CD14-positive monocyte (primary cell): ENCODE measurements around the gene DDX50. TPM values are rescaled to one million over a fixed set of nuclear protein-coding genes. Genes with fewer than 3 reads are reported as not detected.

Source experiments
- DNase-seq, 3 donors: peaks; one replicate each; pipeline ENCODE4 v3.0.0-alpha.2; 2011 to 2022
- H2AFZ ChIP-seq: 2 replicates; pipeline ENCODE4 v1.6.0; 2012; ENCODE audit warnings: mild to moderate bottlenecking, low read depth, low read length, inconsistent platforms; ENCODE audit not compliant: insufficient read depth, poor library complexity, severe bottlenecking
- H3K27ac ChIP-seq, 2 donors: 1 replicate in 1 of 2; 2 replicates in 1 of 2; pipeline ENCODE4 v1.5.1; 2012 to 2013; ENCODE audit warnings: low read length in 2 of 2, control low read depth in 1 of 2, inconsistent platforms in 1 of 2, low read depth in 1 of 2, mild to moderate bottlenecking in 1 of 2
- H3K27me3 ChIP-seq, 2 donors: one replicate each; pipeline versions ENCODE4 v1.6.0 to v1.6.1; 2011 to 2013; ENCODE audit warnings: low read length in 2 of 2; ENCODE audit not compliant: control insufficient read depth in 2 of 2, insufficient read depth in 2 of 2
- H3K36me3 ChIP-seq, 2 donors: replicated peaks in 1 of 2; 1 replicate in 1 of 2; 2 replicates in 1 of 2; pipeline versions ENCODE4 v1.5.1 to v1.6.1; 2012 to 2013; ENCODE audit warnings: low read length in 2 of 2, control low read depth in 1 of 2, inconsistent platforms in 1 of 2, mild to moderate bottlenecking in 1 of 2; ENCODE audit not compliant: insufficient read depth in 2 of 2, control insufficient read depth in 1 of 2
- H3K4me1 ChIP-seq, 2 donors: 1 replicate in 1 of 2; 2 replicates in 1 of 2; pipeline versions ENCODE4 v1.5.1 to v1.6.1; 2012 to 2013; ENCODE audit warnings: low read length in 2 of 2, control low read depth in 1 of 2, inconsistent platforms in 1 of 2, mild to moderate bottlenecking in 1 of 2, moderate library complexity in 1 of 2; ENCODE audit not compliant: insufficient read depth in 2 of 2, control insufficient read depth in 1 of 2
- H3K4me2 ChIP-seq: replicated peaks from 2 replicates; pipeline ENCODE3; 2012; ENCODE audit warnings: low read length, moderate library complexity, mild to moderate bottlenecking; ENCODE audit not compliant: poor library complexity, severe bottlenecking; ENCODE audit errors: extremely low read depth
- H3K4me3 ChIP-seq, 3 experiments: fragments of 200-600 bp in 1 of 3; sonication (generic) in 1 of 3; replicated peaks in 1 of 3; 1 replicate in 2 of 3; 2 replicates in 1 of 3; pipeline ENCODE4 v1.5.1; 2011 to 2013; ENCODE audit warnings: low read length in 3 of 3, mild to moderate bottlenecking in 3 of 3, control low read depth in 2 of 3, low read depth in 2 of 3, inconsistent platforms in 1 of 3, moderate library complexity in 1 of 3
- H3K79me2 ChIP-seq: 2 replicates; pipeline ENCODE4 v1.6.0; 2012; ENCODE audit warnings: mild to moderate bottlenecking, control low read depth, inconsistent platforms, low read length, moderate library complexity; ENCODE audit not compliant: insufficient read depth
- H3K9ac ChIP-seq: 2 replicates; pipeline ENCODE4 v1.6.0; 2017; ENCODE audit warnings: low read length, mild to moderate bottlenecking; ENCODE audit not compliant: insufficient read depth, poor library complexity, severe bottlenecking
- H3K9me3 ChIP-seq, 2 donors: replicated peaks in 1 of 2; 1 replicate in 1 of 2; 2 replicates in 1 of 2; pipeline versions ENCODE4 v1.5.1 to v1.6.1; 2012 to 2013; ENCODE audit warnings: low read length in 2 of 2, control low read depth in 1 of 2; ENCODE audit not compliant: control insufficient read depth in 1 of 2, insufficient read depth in 1 of 2
- H4K20me1 ChIP-seq: 2 replicates; pipeline ENCODE4 v1.6.0; 2012; ENCODE audit warnings: mild to moderate bottlenecking, low read length, control low read depth, moderate library complexity; ENCODE audit not compliant: insufficient read depth
- H3K27ac Mint-ChIP-seq, 7 donors: one replicate each; pipeline ENCODE4 v1.8.0; 2020; ENCODE audit warnings: mild to moderate bottlenecking in 7 of 7, mixed read lengths in 7 of 7, moderate library complexity in 6 of 7, inconsistent platforms in 2 of 7
- H3K27me3 Mint-ChIP-seq, 3 donors: one replicate each; pipeline ENCODE4 v1.8.0; 2021 to 2022; ENCODE audit warnings: low read depth in 3 of 3, mild to moderate bottlenecking in 3 of 3, mixed read lengths in 3 of 3, moderate library complexity in 3 of 3, inconsistent platforms in 1 of 3
- H3K36me3 Mint-ChIP-seq, 2 donors: one replicate each; pipeline ENCODE4 v1.8.0; 2020; ENCODE audit warnings: mixed read lengths in 2 of 2, inconsistent platforms in 1 of 2, mild to moderate bottlenecking in 1 of 2
- H3K4me1 Mint-ChIP-seq: one replicate; pipeline ENCODE4 v1.8.0; 2020; ENCODE audit warnings: mild to moderate bottlenecking, mixed read lengths
- H3K4me3 Mint-ChIP-seq, 2 donors: one replicate each; pipeline ENCODE4 v1.8.0; 2020; ENCODE audit warnings: mild to moderate bottlenecking in 2 of 2, mixed read lengths in 2 of 2, moderate library complexity in 1 of 2
- H3K9me3 Mint-ChIP-seq, 7 donors: one replicate each; pipeline ENCODE4 v1.8.0; 2020 to 2022; ENCODE audit warnings: mixed read lengths in 7 of 7, mild to moderate bottlenecking in 6 of 7, moderate library complexity in 6 of 7, inconsistent platforms in 2 of 7
- whole genome bisulfite sequencing: methylation state at CpG from one replicate; pipeline ENCODE4 v1.1.5; 2013; ENCODE audit warnings: missing lambda C conversion rate; ENCODE audit not compliant: insufficient coverage; 5-methylcytosine and 5-hydroxymethylcytosine counted together
- intact Hi-C, 2 donors: fragments of 100-400 bp; cut with micrococcal nuclease; formaldehyde crosslinking; loops; one replicate each; pipeline versions ENCODE4 v1.15.0 to v1.15.1; 2023
- polyA plus RNA-seq, 3 donors: library from polyadenylated mRNA; depleted of rRNA in 1 of 3; unstranded in 2 of 3; stranded (reverse) in 1 of 3; fragments of 300-500 nt in 2 of 3; fragments of >200 nt in 1 of 3; fragmentation: Illumina TruSeq in 2 of 3; gene quantifications; 1 replicate in 2 of 3; 2 replicates in 1 of 3; pipeline ENCODE4 v1.2.3, GENCODE V29; 2012 to 2021
- TF ChIP-seq, protein P1 (sequence below): fragments of 200-600 bp; IDR thresholded peaks from one replicate; pipeline ENCODE4 v1.8.0; 2022; ENCODE audit warnings: antibody characterized with exemption, mild to moderate bottlenecking

The DDX50 gene
- polyA plus RNA-seq, 3 donors = 14.2 to 17.1 (median 17.0) TPM

DNA sequence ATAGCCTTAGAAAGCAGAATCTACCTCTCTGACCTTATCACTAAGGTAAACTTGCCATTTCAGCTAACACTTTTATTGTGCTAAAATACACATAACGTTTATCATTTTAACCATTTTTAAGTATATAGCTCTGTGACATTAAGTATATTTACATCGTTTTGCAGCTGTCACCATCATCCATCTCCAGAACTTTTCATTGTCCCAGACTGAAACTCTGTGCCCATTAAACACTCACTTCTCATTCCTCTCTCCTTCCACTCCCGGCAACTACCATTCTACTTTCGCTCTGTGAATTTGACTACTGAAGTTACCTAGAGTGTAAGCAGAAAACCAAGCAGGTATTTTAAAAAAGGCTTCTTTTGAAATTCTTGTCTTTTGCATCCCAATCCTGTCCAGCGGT, 1.3 kb downstream of the DDX50 start:
- Histone ChIP-seq H3K4me2 (peak overlapping the region; percentile 68), H3K4me3 (no peak overlapping the region), H2AFZ (no peak overlapping the region), H3K36me3 (peaks cover 11 to 14% of the 10 kb centered on the region in 2 donors), H3K9me3 (no peaks in the 10 kb centered on the region), H3K27me3 (no peaks in the 10 kb centered on the region), H3K27ac (no peak overlapping the region), H4K20me1 (no peaks in the 10 kb centered on the region), H3K79me2 (peaks cover 53% of the 10 kb centered on the region), H3K4me1 (peaks cover 15 to 22% of the 10 kb centered on the region in 2 donors), H3K9ac (no peak overlapping the region)
- 83% methylated on average over 1 of the region's 5 CpGs for WGBS
- TF ChIP-seq, protein P1, sequence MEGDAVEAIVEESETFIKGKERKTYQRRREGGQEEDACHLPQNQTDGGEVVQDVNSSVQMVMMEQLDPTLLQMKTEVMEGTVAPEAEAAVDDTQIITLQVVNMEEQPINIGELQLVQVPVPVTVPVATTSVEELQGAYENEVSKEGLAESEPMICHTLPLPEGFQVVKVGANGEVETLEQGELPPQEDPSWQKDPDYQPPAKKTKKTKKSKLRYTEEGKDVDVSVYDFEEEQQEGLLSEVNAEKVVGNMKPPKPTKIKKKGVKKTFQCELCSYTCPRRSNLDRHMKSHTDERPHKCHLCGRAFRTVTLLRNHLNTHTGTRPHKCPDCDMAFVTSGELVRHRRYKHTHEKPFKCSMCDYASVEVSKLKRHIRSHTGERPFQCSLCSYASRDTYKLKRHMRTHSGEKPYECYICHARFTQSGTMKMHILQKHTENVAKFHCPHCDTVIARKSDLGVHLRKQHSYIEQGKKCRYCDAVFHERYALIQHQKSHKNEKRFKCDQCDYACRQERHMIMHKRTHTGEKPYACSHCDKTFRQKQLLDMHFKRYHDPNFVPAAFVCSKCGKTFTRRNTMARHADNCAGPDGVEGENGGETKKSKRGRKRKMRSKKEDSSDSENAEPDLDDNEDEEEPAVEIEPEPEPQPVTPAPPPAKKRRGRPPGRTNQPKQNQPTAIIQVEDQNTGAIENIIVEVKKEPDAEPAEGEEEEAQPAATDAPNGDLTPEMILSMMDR = no peak
- H3K27me3 Mint-ChIP-seq = no peaks in the 10 kb centered on the region
- H3K4me1 Mint-ChIP-seq = peaks cover 24% of the 10 kb centered on the region
- H3K27ac Mint-ChIP-seq = peak overlapping the region in 1 of 7 donors; percentile 53
- intact Hi-C loops = loop anchor here in 1 of 2 donors (5.0 kb wide), 1 partner anchor 180 kb away; the partner anchor contains the start of gene CCAR1
- no peak overlapping the region for H3K4me3 Mint-ChIP-seq
- DNase-seq = no peak
- no peaks in the 10 kb centered on the region for H3K9me3 Mint-ChIP-seq
- H3K36me3 Mint-ChIP-seq = peaks cover 19 to 20% of the 10 kb centered on the region in 2 donors

DNA sequence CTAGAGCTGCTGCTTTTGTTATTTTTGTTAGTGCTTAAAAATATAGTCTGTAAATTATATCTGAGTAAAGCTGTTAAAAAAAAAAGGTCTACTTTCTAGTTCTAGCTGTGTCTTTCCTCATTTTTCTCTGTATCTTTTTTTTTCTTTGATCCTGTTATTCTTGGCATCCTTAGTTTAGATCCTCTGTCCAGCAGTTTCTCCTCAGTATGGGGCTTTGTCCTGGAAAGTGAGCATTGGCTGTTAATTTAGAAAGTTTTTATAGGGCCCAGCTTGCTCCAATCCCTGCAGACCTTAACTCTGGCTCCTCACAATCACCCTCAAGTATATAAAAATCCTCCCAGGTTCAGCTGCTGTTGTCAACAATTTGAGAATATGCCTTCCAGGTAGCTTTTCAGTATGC, 23.5 kb downstream of the DDX50 start:
- no peak overlapping the region for H3K27ac ChIP-seq
- Mint-ChIP-seq H3K36me3 (peaks cover 48 to 75% of the 10 kb centered on the region in 2 donors), H3K27me3 (peaks cover 0 to 2% (median 0%) of the 10 kb centered on the region in 3 donors), H3K27ac (peak overlapping the region in 3 of 7 donors; percentile 5 to 37 (median 27)), H3K4me3 (no peak overlapping the region), H3K4me1 (no peaks in the 10 kb centered on the region), H3K9me3 (no peaks in the 10 kb centered on the region)
- H2AFZ ChIP-seq = no peak overlapping the region
- DNase-seq = no peak
- H3K79me2 ChIP-seq = no peaks in the 10 kb centered on the region
- H3K4me1 ChIP-seq = no peaks in the 10 kb centered on the region
- H3K27me3 ChIP-seq = no peaks in the 10 kb centered on the region
- no peaks in the 10 kb centered on the region for H3K9me3 ChIP-seq
- H3K4me3 ChIP-seq = no peak overlapping the region
- no peak overlapping the region for H3K9ac ChIP-seq
- no peaks in the 10 kb centered on the region for H4K20me1 ChIP-seq
- H3K36me3 ChIP-seq = peaks cover 37 to 80% of the 10 kb centered on the region in 2 donors
- intact Hi-C loops = no loop called here
- H3K4me2 ChIP-seq = no peak overlapping the region
- TF ChIP-seq, protein P1 = no peak
